ENCODE data around the gene IMMP2L. TPM values are rescaled to one million over a fixed set of nuclear protein-coding genes. Genes with fewer than 3 reads are reported as not detected.

Gene IMMP2L
- total and polyA plus RNA-seq, 8 donors, result 2.5 to 40.8 (median 20.0) TPM; not detected in 1

- Histone ChIP-seq H3K27me3 (no peaks in the 10 kb centered on the region), H3K27ac (no peak overlapping the region), H3K36me3 (no peaks in the 10 kb centered on the region), H3K9me3 (peaks cover 0 to 4% (median 2%) of the 10 kb centered on the region in 4 donors), H3K4me1 (no peaks in the 10 kb centered on the region), H3K4me3 (no peak overlapping the region)
- TF ChIP-seq POLR2A (IDR thresholded peaks at IDR 0.05) (no peak), POLR2AphosphoS5 (IDR thresholded peaks at IDR 0.05) (no peak), EP300 (IDR thresholded peaks at IDR 0.05) (no peak), CTCF (IDR thresholded peaks at IDR 0.05) (no peak)
- 93 to 100% (median 99%) methylated on average over 2 of the region's 2 CpGs for WGBS, 5 donors
- intact Hi-C loops (cut with DNase I; ENCODE audit: low total_unique reads), result no loop called here
- no peak for DNase-seq
Measured at GRCh38 chr7:110863258-110863657, 699.0 kb downstream of the IMMP2L start.

GRCh38 chr7:110861163-110861562 lies 701.1 kb downstream of the IMMP2L start:
- DNase-seq, result no peak
- 76 to 99% (median 94%) methylated on average over 4 of the region's 4 CpGs for whole genome bisulfite sequencing, 5 donors
- Histone ChIP-seq H3K9me3 (no peaks in the 10 kb centered on the region), H3K27ac (no peak overlapping the region), H3K36me3 (no peaks in the 10 kb centered on the region), H3K4me1 (no peaks in the 10 kb centered on the region), H3K4me3 (no peak overlapping the region), H3K27me3 (no peaks in the 10 kb centered on the region)
- TF ChIP-seq POLR2AphosphoS5 (IDR thresholded peaks at IDR 0.05), result no peak
- no peak for TF ChIP-seq CTCF (IDR thresholded peaks at IDR 0.05)
- no peak for TF ChIP-seq EP300 (IDR thresholded peaks at IDR 0.05)
- no peak for TF ChIP-seq POLR2A (IDR thresholded peaks at IDR 0.05)
- intact Hi-C loops (cut with DNase I; ENCODE audit: low total_unique reads), result no loop called here

- DNase-seq, result no peak
- intact Hi-C loops (cut with DNase I; ENCODE audit: low total_unique reads), result no loop called here
- Histone ChIP-seq H3K9me3 (no peaks in the 10 kb centered on the region), H3K27ac (no peak overlapping the region), H3K4me3 (no peak overlapping the region), H3K4me1 (no peaks in the 10 kb centered on the region), H3K36me3 (no peaks in the 10 kb centered on the region), H3K27me3 (no peaks in the 10 kb centered on the region)
- TF ChIP-seq POLR2AphosphoS5 (IDR thresholded peaks at IDR 0.05), result no peak
- TF ChIP-seq CTCF (IDR thresholded peaks at IDR 0.05), result no peak
- TF ChIP-seq POLR2A (IDR thresholded peaks at IDR 0.05), result no peak
- no peak for TF ChIP-seq EP300 (IDR thresholded peaks at IDR 0.05)
Measured at GRCh38 chr7:110857106-110857505, 705.2 kb downstream of the IMMP2L start.

- no peak for TF ChIP-seq CTCF (IDR thresholded peaks at IDR 0.05)
- no peak for TF ChIP-seq EP300 (IDR thresholded peaks at IDR 0.05)
- TF ChIP-seq POLR2AphosphoS5 (IDR thresholded peaks at IDR 0.05), result no peak
- TF ChIP-seq POLR2A (IDR thresholded peaks at IDR 0.05), result no peak
- Histone ChIP-seq H3K9me3 (no peaks in the 10 kb centered on the region), H3K4me1 (no peaks in the 10 kb centered on the region), H3K4me3 (no peak overlapping the region), H3K27me3 (no peaks in the 10 kb centered on the region), H3K27ac (no peak overlapping the region), H3K36me3 (no peaks in the 10 kb centered on the region)
- intact Hi-C loops (cut with DNase I; ENCODE audit: low total_unique reads), result no loop called here
- DNase-seq, result no peak
- 87 to 91% (median 88%) methylated on average over 3 of the region's 3 CpGs for WGBS, 5 donors
Measured at GRCh38 chr7:110856704-110857103, 705.6 kb downstream of the IMMP2L start.
